Common myeloid progenitor, CD34-positive (primary cell): ENCODE results near the gene RWDD1.

ENCODE experiments used
- CTCF ChIA-PET: fragments of 350-600 bp; sonication (Branson Sonifier 250); formaldehyde crosslinking; loops from one replicate; lab custom pipeline; 2021; ENCODE audit warnings: antibody characterized with exemption; lab: Charles Lee
- POLR2A ChIA-PET: fragments of 350-600 bp; sonication (Branson Sonifier 250); formaldehyde crosslinking; loops from one replicate; lab custom pipeline; 2021; ENCODE audit warnings: antibody characterized with exemption; lab: Charles Lee
- DNase-seq, 3 donors: peaks; one replicate each; pipeline versions ENCODE4 v3.0.0 to v3.0.0-alpha.2; 2013
- H3K27ac ChIP-seq, 2 experiments: 1 replicate in 1 of 2; 2 replicates in 1 of 2; pipeline ENCODE4 v1.7.0; 2013; ENCODE audit warnings: inconsistent platforms in 2 of 2, low read length in 2 of 2, mild to moderate bottlenecking in 2 of 2, low read depth in 1 of 2, moderate library complexity in 1 of 2; ENCODE audit not compliant: severe bottlenecking in 2 of 2, insufficient read depth in 1 of 2, poor library complexity in 1 of 2
- H3K27me3 ChIP-seq, 5 experiments: replicated peaks in 2 of 5; 1 replicate in 3 of 5; 2 replicates in 2 of 5; pipeline versions ENCODE4 v1.6.1 to v1.7.0; 2013; ENCODE audit warnings: low read length in 4 of 5, mild to moderate bottlenecking in 2 of 5, moderate library complexity in 2 of 5, inconsistent platforms in 1 of 5; ENCODE audit not compliant: insufficient read depth in 5 of 5, control insufficient read depth in 4 of 5
- H3K36me3 ChIP-seq, 4 experiments: 1 replicate in 2 of 4; 2 replicates in 2 of 4; pipeline versions ENCODE4 v1.6.1 to v1.7.0; 2013; ENCODE audit warnings: low read length in 3 of 4, control low read depth in 1 of 4, mild to moderate bottlenecking in 1 of 4; ENCODE audit not compliant: control insufficient read depth in 4 of 4, insufficient read depth in 4 of 4
- H3K4me1 ChIP-seq, 4 experiments: 1 replicate in 3 of 4; 2 replicates in 1 of 4; pipeline versions ENCODE4 v1.6.1 to v1.7.1; 2013; ENCODE audit warnings: low read length in 3 of 4, mild to moderate bottlenecking in 3 of 4, control low read depth in 1 of 4, inconsistent platforms in 1 of 4, moderate library complexity in 1 of 4; ENCODE audit not compliant: control insufficient read depth in 4 of 4, insufficient read depth in 4 of 4; ENCODE audit errors: control extremely low read depth in 1 of 4
- H3K4me3 ChIP-seq, 7 experiments: 1 replicate in 4 of 7; 2 replicates in 3 of 7; pipeline versions ENCODE4 v1.5.1 to v1.7.0; 2013; ENCODE audit warnings: mild to moderate bottlenecking in 7 of 7, low read length in 6 of 7, moderate library complexity in 6 of 7, inconsistent platforms in 2 of 7, low read depth in 2 of 7, control low read depth in 1 of 7; ENCODE audit not compliant: insufficient read depth in 4 of 7, control insufficient read depth in 1 of 7; ENCODE audit errors: extremely low read depth in 1 of 7
- H3K9me3 ChIP-seq, 5 experiments: 1 replicate in 4 of 5; 2 replicates in 1 of 5; pipeline versions ENCODE4 v1.6.1 to v1.7.1; 2013; ENCODE audit warnings: low read length in 4 of 5, mild to moderate bottlenecking in 2 of 5, inconsistent platforms in 1 of 5, low read depth in 1 of 5, moderate library complexity in 1 of 5; ENCODE audit not compliant: control insufficient read depth in 4 of 5, insufficient read depth in 2 of 5; ENCODE audit errors: control extremely low read depth in 1 of 5
- WGBS: methylation state at CpG from one replicate; pipeline ENCODE4 v1.1.5; 2013; ENCODE audit not compliant: insufficient coverage; 5-methylcytosine and 5-hydroxymethylcytosine counted together

The RWDD1 gene

GRCh38 chr6:116543149-116543548 lies 28.2 kb upstream of the RWDD1 start:
- no peak overlapping the region for H3K4me3 ChIP-seq
- CTCF ChIA-PET = interaction anchor here (1.2 to 2.7 kb wide), 3 partner anchors 10 to 20 kb away, joined by 3 to 15 read pairs (median 4); no protein-coding TSS in a partner anchor
- POLR2A ChIA-PET = no interaction called here

GRCh38 chr6:116545651-116546050 lies 25.7 kb upstream of the RWDD1 start, which contains the start of gene TRAPPC3L:
TSS of gene TRAPPC3L (minus strand) at chr6:116545684. CDS start at chr6:116545514, 170 bp downstream.
- Histone ChIP-seq H3K4me3 (no peak within 1 kb of the TSS), H3K27me3 (peaks cover 0 to 2% (median 0%) of the 10 kb centered on the region in 5 experiments), H3K9me3 (no peaks in the 10 kb centered on the region), H3K4me1 (no peaks in the 10 kb centered on the region), H3K27ac (no peak within 1 kb of the TSS), H3K36me3 (no peaks in the 10 kb centered on the region)
- ChIA-PET CTCF (interaction anchor here (1.3 kb wide), 1 partner anchor 10 kb away, joined by 4 read pairs; no protein-coding TSS in a partner anchor), POLR2A (no interaction called here)
- WGBS = 96% methylated on average over 3 of the region's 4 CpGs
- no peak for DNase-seq

More at GRCh38 chr6:116543149-116543548, 28.2 kb upstream of the RWDD1 start:
- Histone ChIP-seq H3K27ac (no peak overlapping the region), H3K36me3 (no peaks in the 10 kb centered on the region), H3K4me1 (no peaks in the 10 kb centered on the region), H3K27me3 (peaks cover 0 to 2% (median 0%) of the 10 kb centered on the region in 5 experiments), H3K9me3 (no peaks in the 10 kb centered on the region)
- DNase-seq = no peak

GRCh38 chr6:116547358-116547757 lies 23.9 kb upstream of the RWDD1 start:
- H3K36me3 ChIP-seq = no peaks in the 10 kb centered on the region
- ChIA-PET CTCF (interaction anchor here (1.0 to 1.3 kb wide), 2 partner anchors 14 kb away, joined by 3 to 4 read pairs; no protein-coding TSS in a partner anchor), POLR2A (no interaction called here)
- no peak for DNase-seq
- H3K27ac ChIP-seq = no peak overlapping the region
- 96% methylated on average over 5 of the region's 6 CpGs for WGBS
- H3K9me3 ChIP-seq = no peaks in the 10 kb centered on the region
- H3K4me1 ChIP-seq = no peaks in the 10 kb centered on the region
- no peaks in the 10 kb centered on the region for H3K27me3 ChIP-seq
- no peak overlapping the region for H3K4me3 ChIP-seq

- CTCF ChIA-PET = interaction anchor here (0.8 to 2.3 kb wide), 4 partner anchors 9 to 297 kb away, joined by 3 to 6 read pairs (median 3); no protein-coding TSS in a partner anchor
- no peak for DNase-seq
- Histone ChIP-seq H3K27me3 (no peaks in the 10 kb centered on the region), H3K4me1 (no peaks in the 10 kb centered on the region), H3K4me3 (no peak overlapping the region), H3K9me3 (no peaks in the 10 kb centered on the region), H3K27ac (no peak overlapping the region), H3K36me3 (no peaks in the 10 kb centered on the region)
- WGBS = 95% methylated on average over 3 of the region's 4 CpGs
- POLR2A ChIA-PET = no interaction called here
These were observed 20.5 kb upstream of the RWDD1 start for GRCh38 chr6:116550796-116551195.

- H3K4me1 ChIP-seq = no peaks in the 10 kb centered on the region
- CTCF ChIA-PET = interaction anchor here (0.9 to 2.7 kb wide), 6 partner anchors 8 to 284 kb away, joined by 3 to 12 read pairs (median 6); no protein-coding TSS in a partner anchor
- DNase-seq = no peak
- no peak within 1 kb of the TSS for H3K27ac ChIP-seq
- no peaks in the 10 kb centered on the region for H3K36me3 ChIP-seq
- POLR2A ChIA-PET = no interaction called here
- no peak within 1 kb of the TSS for H3K4me3 ChIP-seq
- H3K27me3 ChIP-seq = no peaks in the 10 kb centered on the region
- H3K9me3 ChIP-seq = no peaks in the 10 kb centered on the region
These were observed 17.9 kb upstream of the RWDD1 start, which contains the start of gene CALHM4 for GRCh38 chr6:116553451-116553850. TSS of gene CALHM4 (plus strand) at chr6:116553751. CDS start at chr6:116553794, 43 bp downstream.

- H3K9me3 ChIP-seq = no peaks in the 10 kb centered on the region
- H3K4me1 ChIP-seq = no peaks in the 10 kb centered on the region
- H3K36me3 ChIP-seq = no peaks in the 10 kb centered on the region
- no peak overlapping the region for H3K4me3 ChIP-seq
- CTCF ChIA-PET = interaction anchor here (0.9 to 1.7 kb wide), 3 partner anchors 23 to 288 kb away, joined by 3 to 4 read pairs (median 3); no protein-coding TSS in a partner anchor
- POLR2A ChIA-PET = no interaction called here
- H3K27ac ChIP-seq = no peak overlapping the region
- no CpG with 5 or more reads among the region's 1 CpG for WGBS
- no peaks in the 10 kb centered on the region for H3K27me3 ChIP-seq
- no peak for DNase-seq
These were observed 15.2 kb upstream of the RWDD1 start for GRCh38 chr6:116556065-116556464.

- CTCF ChIA-PET = interaction anchor here (1.7 to 4.9 kb wide), 2 partner anchors 14 to 269 kb away, joined by 4 to 36 read pairs; partner anchors contain the start of gene RWDD1
- POLR2A ChIA-PET = no interaction called here
- H3K4me3 ChIP-seq = no peak overlapping the region
- H3K27ac ChIP-seq = no peak overlapping the region
- no peak for DNase-seq
- H3K36me3 ChIP-seq = no peaks in the 10 kb centered on the region
- no peaks in the 10 kb centered on the region for H3K27me3 ChIP-seq
- no peaks in the 10 kb centered on the region for H3K9me3 ChIP-seq
- no peaks in the 10 kb centered on the region for H3K4me1 ChIP-seq
- WGBS = 100% methylated on average over 3 of the region's 5 CpGs
These were observed 14.4 kb upstream of the RWDD1 start for GRCh38 chr6:116556814-116557415.
